NCI-H1417 treated with DMSO at 0.1 percent for 48 hours (cell line): ENCODE results near the gene LGALS7.

ENCODE experiments used
- DNase-seq: peaks from one replicate; lab custom pipeline; 2025; lab: John Stamatoyannopoulos, UW

Gene LGALS7

DNA sequence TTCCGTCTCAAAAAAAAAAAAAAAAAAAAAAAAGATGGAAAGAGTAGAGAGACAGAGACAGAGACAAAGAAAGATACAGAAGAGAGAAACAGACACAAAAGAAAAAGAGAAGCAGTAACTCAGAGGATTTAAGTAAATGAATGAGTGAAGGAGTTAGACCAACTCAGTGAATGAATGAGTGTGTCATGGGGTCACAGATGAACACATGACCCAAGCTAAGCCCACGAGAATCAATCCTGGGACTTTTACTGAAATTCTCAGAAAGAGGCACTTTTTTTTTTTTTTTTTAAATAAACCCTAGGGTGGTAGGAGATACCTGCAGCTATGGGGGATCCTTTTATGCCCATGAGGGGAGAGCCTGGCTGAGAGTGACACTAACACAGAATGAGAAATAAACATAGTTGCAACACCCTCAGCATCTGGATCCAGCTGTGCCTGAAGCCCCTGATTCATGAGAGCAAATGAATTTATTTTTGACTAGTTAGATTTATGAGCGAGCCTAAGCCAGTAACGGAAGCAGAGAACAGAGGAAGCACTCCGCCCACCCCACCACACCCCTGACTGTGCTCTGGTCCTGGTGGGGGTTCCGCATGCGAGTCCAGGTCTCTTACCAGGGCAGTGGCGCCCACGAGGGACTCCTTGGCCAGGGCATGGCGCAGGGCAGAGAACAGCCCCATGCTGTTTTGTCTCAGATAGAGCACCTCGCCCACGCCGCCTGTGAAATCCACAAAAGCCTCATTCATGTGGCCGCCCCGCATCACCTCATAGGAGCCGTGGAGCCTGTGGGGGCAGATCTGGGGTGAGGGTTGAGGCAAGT, 33.7 kb downstream of the LGALS7 start:
- DNase-seq, result no peak

DNA sequence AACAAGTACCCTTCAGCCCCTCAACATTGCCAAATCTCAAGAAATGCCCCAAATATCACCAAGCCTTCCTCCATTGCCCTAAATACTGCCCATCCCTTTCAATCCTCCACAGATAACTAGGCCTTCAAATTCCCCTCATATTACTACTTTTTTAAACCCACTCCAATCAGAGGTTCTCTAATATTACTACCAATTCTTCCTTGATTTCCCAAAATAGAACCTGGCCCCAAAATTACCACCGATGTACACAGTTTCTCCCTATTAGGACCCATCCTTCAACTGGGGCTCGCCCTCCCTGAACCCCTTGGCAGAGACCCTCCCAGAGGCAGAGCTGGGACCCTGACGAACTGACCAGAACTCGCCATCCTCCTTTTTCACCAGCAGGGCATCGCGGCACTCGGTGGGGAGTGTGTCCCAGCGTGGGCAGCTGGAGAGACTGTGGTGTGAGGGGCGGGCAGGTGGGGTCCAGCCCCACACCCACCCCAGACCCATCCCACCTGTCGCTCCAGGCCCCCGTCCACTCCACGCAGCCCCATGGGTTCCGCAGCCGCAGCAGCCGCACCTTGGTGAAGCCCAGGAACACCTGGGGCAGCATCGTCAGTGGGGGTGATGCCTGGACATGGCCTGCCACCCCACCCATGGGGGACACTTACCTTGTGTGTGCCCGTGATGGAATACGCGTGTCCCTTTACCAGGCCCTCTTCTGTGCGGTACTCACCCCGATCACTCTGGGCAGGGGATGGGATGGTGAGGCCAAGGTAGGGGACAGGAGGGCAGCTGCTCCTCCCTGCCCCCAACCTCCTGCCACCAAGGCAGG, 35.2 kb downstream of the LGALS7 start:
- no peak for DNase-seq

DNA sequence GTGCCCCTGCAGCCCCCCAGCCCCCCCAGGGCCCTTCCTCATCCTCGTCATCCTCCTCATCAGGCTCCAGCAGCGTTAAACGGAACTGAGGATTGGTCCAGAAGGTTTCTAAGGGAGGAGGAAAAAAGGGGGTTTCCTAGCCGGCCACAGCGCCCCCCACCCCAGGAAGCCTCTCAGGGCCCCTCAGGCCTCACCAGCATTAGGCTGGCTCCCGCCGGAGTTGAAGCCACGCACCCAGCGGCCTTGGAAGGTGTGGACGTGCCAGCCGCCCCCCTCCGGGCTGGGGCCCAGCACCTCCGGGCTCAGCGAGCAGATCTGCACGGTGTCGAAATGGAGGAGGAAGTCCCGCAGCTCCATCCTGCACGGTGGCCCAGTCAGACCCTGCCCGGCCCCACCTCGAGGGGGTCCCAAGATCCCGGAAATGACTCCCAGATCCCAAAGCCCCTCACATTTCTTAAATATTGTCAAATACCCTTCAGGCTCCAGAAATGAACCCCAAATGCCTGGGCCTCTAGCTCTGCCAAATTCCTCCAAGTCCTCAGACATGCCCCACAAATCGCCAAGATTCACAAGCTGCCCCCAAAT, 35.9 kb downstream of the LGALS7 start:
- DNase-seq, result no peak

DNA sequence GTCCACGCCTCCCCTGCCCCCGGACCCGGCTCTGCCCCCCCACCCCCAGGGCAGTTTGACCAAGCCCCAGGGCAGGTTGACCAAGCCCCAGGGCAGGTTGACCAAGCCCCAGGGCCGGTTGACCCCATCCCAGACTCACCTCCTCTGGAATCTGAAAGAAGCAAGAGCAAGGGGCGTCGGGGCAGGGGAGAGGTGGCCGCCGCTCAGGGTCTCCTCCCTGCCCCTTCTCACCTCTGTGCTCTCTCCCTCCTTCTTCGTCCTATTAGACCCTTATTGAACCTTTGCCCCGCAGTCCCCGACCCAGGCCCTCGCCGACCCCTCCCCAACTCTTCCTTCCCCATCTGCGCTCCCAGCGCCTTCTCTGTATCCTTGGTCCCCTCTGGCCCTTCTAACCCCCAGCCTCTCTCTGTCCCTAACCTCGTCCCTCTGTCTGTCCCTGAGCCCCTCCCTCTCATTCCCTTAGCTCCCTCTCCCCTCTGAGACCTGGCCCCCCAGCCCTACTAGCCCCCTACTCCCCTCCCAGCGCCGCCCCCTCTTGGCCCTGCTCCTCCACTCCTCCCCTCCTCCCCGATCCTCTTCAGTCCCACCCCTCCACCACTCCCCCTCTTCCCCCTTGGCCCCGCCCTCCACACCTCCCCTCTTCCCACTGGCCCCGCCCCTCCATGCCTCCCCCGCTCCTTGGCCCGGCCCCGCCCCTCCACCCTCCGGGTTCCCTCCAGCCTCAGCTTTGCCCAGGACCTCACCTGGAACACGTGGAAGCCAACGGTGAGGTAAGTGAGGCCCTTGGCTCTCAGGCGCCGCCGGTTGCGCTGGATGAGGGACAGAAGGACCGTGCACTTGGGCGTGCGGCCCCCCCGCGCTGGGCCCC, 36.7 kb downstream of the LGALS7 start:
- DNase-seq, result no peak

DNA sequence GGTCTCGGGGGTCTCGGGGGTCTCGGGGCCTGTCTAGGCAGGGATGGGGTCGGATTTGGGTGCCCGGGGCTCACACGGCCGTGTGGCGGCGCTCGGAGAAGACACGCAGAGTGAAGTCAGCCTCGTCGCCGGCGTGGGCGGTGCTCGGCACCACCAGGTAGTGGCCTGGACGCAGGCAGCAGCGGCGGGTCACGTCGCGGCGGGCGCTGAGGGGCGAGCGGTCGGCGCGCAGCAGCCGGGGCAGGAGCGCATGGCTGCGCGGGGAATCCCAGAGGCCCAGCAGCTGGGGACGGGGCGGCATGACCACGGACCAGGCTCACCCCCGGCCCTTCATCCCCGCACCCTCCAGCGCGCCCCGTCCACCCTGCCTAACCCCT, 37.3 kb downstream of the LGALS7 start:
- DNase-seq, result no peak

DNA sequence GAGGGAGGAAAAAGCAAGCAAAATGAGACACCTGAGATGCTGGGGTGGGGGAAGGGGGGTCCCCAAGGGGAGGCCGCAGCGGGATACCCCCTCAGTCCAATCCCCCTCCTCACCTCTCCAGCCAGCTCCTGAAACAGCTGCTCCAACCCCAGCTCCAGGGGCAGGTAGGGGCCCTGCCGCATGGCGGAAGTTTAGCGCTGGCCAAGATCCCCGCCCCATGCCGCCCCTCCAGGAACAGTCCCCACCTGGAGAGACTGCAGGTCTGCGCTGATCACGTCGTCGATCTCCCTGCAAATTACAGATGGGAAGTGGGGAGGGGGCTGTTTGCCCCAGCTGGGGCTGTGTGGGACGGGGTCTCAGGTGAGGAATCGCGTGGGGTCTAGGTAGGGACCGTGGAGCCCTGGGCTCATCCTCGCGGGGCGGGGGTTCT, 38.0 kb downstream of the LGALS7 start:
- no peak for DNase-seq

DNA sequence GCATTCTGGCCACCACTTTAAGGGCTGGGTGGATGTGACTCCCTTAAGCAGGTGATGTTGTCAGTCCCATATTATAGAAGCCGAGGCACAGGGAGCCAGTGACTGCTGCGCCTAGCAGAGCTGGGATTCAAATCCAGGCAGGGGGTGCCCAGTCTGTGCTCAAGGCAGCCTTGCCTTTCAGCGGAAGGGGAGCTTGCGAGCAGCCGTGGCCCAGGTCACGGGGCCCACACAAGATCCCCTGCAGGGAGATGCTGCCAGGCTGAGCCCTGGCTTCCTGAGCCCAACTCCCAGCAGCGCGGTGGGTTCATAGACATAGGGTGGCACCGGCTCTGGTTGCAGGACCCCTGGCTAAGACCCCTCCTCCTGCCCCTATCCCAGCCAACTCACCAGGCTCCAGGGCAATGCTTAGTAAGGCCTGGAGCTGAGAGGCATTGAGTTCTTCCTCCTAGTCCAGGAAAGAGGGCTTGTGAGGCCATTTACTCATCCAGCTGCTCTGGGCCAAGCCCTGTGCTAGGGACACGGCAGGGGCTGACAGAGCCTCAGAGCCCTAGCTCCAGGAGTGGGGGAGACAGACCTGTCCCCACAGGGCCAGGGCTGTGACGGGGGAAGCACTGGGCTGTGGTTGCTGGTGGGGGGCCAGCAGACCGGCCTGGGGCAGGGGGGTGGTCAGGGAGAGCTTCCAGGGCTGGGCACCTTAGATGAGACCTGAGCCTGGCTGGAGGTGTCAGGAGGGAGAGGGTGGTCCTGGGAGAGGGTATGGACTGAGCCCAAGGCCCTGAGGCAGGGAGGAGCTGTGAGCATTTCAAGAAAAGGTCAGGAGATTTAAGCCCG, 38.7 kb downstream of the LGALS7 start:
- no peak for DNase-seq

DNA sequence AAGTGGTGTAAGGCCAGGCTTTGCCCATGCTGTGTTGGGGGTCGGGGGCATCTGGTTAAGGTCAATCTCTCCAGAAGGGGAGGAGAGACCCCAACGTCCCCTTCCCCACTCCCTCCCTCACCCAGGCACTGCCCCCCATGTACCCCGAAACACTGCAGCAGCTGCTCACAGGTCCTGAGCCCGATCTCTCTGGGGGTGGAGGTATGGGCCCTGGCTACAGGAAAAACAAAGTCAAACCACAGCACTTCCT, 39.2 kb downstream of the LGALS7 start:
- DNase-seq, result no peak

DNA sequence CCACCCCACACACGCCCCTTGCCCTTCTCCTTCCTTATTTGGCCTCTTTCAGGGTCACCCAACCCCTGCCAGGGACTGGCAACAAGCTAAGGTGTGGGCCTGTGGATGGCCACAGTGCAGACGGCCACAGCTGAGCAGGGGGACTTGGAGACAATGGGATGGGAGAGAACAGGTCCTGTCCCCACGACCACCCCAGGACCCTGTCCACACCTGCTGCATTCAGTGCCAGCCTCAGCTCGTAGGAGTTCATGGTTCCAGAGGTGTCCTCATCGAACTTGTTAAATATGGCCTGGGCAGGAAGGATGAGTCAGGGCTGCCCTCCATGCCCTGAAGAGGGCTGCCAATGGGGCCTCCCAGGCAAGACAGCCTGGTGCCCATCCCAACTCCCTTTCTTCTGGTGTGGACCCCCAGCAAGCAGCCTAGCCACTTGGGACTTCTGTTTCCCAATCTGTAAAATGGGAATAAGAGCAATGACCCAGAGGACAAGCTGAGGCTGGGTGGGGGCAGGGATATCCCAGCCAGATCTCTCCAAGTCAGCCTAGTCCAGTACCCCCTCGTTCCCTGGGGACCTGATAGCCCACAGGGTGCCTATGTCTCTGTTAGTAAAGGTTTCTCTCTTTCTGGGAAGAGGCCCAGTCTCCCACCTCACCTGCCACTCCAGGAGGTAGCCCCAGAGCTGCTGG, 39.7 kb downstream of the LGALS7 start:
- no peak for DNase-seq

DNA sequence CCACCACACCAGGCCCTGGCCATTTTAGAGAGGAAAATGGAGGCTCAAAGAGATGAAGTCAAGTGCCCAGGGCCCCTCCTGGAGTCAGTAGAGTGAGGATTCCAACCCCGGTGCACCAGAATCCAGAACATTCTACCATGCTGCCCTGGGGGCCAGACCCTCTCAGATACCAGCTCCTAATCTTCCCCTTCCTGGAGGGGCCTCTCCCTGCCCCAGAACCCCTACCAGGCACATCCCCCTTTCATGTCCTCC, 40.1 kb downstream of the LGALS7 start:
- no peak for DNase-seq

DNA sequence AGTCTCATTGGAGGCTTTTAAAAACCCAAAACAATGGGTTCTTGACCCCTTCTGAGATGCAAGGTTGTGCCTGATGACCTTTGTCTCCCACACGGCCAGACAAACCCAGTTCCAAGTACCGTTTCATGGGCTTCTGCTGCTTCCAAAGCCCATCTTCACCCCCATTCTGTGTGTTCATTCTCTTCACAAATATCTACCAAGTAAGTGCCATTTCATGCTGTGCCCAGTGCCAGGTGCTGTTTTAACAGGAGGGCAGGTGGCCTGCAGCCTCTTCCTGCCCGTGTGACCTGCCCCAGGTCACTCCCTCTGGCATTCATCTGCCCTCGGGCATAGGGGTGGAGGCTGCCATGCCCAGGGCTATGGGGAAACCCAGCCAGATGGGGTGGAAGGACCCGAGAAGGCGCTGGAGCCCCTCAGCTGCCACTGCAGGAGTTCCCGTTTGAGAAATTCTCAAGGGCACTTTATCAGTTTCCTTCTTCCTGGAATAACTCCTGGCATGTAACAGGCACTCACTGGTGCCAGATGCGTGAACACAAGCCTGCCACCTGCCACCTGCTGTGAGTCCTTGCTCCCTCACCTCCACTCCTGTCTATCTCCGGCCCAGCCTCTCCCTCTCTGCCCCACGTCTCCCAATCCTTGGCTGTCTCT, 41.5 kb downstream of the LGALS7 start:
- DNase-seq, result no peak

DNA sequence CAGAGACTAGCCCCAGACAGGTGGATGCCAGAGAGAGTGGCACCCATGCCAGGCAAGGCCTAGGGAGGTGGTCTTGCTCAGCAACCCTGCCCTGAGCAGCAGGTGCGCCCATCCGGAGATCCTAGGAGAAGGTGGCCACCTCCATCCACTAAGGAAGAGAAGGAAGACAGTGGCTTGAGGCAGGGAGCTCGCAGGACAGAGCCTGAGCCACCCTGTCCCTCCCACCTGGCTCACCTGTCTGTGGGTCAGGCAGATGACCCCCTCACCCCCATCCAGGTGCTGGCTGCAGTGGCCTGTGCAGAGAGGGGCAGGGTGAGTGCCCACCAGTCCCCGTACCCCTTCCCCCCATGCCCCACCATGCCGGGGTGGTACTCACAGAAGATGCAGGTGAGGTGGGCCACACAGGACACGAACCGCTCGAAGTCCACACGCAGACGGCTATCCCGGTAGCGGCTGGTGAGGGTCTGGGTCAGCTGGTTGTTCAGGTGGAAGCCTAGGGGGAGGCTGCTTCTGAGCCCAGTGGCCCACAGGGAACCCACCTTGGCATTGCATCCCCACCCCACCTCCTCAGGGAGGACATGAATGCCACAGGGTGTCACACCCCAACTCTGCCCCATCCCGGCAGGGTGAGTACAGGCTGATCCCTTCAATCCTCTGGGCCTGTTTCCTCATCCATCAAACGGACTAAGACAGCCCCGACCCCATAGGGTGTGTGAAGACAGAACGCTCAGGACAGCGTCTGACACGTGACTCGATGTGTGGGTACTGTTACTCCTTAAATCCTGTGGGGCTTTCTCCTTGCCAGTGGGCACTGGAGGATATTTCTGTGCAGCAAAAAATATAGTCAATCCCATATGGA, 42.4 kb downstream of the LGALS7 start:
- DNase-seq, result no peak

DNA sequence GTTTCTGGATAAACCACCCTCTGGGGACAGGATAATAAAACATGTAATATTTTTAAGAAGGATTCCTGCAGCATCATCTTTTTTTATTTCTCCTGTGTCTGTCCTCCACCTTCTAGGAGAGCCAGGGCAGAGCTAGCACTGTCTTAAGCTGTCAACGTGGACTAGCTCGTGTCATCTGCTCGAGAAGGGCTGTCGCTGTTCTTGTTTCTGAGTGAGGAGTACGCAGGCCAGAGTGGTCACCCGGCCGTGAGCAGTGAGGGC, 42.9 kb downstream of the LGALS7 start:
- no peak for DNase-seq

DNA sequence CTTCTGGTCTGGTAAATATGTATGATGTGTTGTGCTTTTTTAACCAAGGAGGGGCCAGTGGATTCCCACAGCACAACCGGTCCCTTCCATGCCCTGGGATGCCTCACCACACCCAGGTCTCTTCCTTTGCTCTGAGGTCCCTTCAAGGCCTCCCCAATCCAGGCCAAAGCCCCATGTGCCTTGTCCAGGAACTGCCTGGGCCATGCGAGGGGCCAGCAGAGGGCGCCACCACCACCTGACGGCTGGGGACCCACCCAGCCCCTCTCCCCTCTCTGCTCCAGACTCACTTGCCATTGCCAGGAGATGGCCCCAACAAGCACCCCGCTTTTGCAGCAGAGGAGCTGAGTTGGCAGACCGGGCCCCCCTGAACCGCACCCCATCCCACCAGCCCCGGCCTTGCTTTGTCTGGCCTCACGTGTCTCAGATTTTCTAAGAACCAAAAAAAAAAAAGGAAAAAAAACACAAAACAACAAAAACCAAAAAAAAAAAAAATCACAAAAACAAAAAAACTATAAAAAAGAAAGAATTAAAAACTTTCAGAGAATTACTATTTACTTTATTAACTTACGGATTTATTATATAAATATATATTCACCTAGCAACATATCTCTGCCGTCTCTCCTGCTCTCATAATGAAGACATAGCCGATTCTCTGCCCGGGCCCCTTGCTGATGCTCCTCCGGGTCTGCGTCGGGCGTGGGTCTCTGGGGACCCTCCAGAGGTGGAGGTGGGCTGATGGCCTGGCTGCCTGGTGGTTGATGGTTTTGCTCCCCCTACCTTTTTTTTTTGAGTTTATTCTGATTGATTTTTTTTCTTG, 43.5 kb downstream of the LGALS7 start:
- DNase-seq, result no peak

DNA sequence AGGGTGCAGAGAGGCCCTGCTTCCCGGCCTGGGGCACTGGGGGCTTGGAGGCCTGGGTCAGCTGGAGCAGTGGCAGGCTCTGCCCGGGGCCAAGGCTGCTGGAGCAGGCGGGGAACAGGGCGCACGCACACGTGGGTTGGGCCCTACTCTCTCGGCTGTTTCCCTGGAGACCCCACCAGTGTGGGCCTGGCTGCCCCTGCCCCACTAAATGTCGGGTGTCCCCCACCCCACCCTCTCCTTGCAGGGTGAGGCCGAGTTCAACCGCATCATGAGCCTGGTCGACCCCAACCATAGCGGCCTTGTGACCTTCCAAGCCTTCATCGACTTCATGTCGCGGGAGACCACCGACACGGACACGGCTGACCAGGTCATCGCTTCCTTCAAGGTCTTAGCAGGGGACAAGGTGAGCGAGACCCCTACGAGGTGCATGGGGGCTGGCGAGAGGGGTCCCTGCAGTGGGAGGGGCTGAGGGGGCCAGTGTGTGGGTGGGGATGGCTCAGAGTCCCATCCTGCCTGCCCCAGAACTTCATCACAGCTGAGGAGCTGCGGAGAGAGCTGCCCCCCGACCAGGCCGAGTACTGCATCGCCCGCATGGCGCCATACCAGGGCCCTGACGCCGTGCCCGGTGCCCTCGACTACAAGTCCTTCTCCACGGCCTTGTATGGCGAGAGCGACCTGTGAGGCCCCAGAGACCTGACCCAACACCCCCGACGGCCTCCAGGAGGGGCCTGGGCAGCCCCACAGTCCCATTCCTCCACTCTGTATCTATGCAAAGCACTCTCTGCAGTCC, 44.4 kb downstream of the LGALS7 start:
- DNase-seq, result no peak

DNA sequence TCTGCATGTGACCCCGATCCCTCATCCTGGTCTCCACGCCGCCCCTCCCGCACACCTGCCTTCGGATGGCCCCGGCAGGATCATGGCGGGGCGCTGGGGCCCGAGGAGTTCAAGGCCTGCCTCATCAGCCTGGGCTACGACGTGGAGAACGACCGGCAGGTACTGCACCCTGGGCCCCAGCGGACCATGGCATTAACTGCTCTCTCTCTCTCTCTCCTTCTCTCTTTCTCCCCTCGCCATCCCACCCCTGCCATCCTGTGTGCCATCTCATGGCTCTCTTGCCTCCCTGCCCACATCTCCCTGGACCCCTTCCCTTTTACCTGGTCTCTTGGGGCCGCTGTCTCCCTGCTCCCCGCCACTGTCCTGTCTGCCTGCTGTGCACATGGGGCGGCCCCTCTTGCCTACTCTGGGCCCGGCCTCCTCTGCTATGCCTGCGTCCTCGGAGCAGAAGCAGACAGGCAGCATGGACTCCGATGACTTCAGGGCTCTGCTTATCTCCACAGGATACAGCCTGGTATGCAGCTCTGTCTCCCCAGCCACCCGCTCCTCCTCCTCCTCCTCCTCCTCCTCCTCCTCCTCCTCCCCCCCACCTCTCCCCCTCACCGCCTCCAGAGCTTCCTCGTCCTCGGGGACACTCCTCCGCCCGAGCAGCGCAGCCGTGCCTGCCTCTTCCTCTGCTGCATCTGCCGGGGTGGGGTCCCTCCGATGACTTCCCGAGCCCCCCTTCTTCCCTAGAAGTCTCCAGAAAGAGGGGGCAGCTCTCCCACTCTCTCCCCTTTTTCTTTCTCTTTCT, 45.3 kb downstream of the LGALS7 start:
- no peak for DNase-seq

DNA sequence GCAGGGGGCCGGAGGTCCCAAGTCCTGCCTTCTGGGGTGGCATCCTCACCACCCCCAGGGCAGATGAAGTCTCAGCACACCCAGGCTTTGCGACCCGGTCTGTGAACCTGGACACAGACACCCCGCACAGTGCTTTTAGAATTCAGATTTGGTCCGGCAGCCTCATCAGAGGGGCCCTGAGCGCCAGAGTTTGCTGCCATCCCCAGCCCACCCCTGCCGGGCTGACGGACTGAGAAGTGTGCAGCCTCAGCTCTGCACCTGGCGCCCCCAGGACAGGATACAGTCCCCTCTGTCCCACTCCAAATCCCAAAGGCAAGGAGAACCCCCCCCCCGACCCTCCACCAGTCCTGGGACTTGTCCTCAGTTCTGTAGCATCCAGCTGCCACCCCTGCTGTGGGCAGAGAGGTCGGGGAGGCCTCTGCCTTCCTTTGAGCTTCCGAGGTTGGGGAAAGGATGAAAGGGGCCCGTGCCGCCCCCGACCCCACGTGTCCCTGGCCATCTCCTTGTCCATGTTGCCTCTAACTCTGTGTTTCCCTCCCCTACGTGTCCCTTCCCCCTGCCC, 45.9 kb downstream of the LGALS7 start:
- DNase-seq, result no peak
